Suppressor macrophage (primary cell): ENCODE results near the gene ANTXR1.
A peak's percentile ranks its signal among the peaks of the same experiment; 100 is the strongest.

Source experiments
- DNase-seq, 4 experiments: peaks; one replicate each; pipeline ENCODE4 v3.0.0-alpha.2; 2020 to 2022

The ANTXR1 gene

DNA sequence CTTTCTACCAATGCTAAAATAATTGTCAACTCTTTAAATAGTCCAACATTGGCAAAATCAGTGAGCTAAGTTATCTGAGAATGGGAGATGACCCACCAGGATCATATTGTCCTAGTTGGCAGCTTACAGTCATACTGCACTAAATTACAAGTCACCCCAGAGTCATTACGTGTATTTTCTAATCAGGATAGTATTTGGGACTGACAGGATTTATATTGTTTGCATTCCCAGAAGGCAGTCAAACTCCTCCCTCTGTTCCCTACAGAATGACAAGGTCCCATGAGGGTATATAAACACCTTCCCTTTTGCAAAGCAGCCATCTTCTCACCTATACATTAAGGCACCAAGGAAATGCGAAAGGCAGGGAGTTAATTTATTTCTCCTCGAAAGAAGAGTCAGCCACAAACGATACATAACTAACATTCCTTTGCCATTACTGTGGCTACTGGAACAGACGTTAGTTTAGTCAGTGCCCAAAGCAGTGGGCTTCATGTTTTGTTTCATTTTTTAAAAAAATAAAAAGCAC lies 125.3 kb downstream of the ANTXR1 start:
- DNase-seq: no peak

GRCh38 chr2:69138793-69139459 lies 125.9 kb downstream of the ANTXR1 start:
- no peak for DNase-seq

- DNase-seq: no peak
Measured at GRCh38 chr2:69139778-69140670, 127.0 kb downstream of the ANTXR1 start.

GRCh38 chr2:69141061-69141460 lies 128.1 kb downstream of the ANTXR1 start:
- peak; percentile 70 to 88 (median 80) for DNase-seq

GRCh38 chr2:69143748-69144360 lies 130.9 kb downstream of the ANTXR1 start:
- DNase-seq: peak in 1 of 4 experiments; percentile 25

DNA sequence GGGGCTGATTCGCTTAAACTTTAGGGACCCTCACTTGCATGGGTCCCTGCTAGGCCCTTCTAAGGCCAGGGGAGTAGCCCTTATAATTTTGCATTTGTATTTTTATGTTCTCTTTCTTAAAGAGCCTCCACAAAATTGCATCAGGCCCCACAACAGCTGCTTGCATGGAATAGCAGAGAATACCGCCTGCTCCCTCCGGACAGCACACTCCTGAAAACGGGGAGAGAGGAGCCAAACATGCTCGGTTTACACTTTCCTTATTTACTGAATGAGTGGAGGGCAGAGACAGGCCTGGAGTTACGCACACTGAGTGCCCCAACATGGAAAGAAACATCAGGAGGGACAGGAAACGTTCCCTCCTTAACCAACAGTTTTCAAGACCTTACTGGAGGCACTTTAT lies 132.2 kb downstream of the ANTXR1 start:
- no peak for DNase-seq

- no peak for DNase-seq
Measured at GRCh38 chr2:69147841-69148533, 135.0 kb downstream of the ANTXR1 start.

DNA sequence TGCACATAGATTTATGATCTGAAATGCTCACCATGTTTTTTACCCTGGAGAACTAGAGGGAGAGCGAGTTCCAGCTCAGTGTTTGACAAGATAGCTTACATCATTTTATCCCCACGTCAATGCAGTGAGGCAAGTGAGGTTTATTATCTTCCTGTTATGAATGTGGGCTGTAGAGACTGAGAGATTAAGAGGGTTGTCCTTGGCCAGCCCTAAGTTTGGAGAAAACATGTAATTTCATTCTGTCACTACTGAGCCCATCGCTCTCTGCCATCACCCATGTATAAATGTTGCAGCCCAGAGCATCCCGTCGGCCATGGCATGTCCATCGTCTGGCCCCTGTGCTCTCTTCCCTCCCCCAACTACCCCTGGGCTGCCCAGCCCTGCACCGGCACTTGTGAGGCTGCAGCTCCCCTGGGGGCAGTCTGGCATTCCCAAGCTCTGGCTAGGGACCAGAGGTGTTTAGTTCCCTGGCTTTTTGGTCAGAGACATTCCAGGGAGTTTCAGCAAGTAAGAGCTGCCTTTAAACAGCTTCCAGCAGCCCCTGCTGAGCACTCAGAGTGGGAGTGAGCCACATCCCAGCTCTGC lies 136.7 kb downstream of the ANTXR1 start:
- DNase-seq: peak in 3 of 4 experiments; percentile 21 to 51 (median 24)

DNA sequence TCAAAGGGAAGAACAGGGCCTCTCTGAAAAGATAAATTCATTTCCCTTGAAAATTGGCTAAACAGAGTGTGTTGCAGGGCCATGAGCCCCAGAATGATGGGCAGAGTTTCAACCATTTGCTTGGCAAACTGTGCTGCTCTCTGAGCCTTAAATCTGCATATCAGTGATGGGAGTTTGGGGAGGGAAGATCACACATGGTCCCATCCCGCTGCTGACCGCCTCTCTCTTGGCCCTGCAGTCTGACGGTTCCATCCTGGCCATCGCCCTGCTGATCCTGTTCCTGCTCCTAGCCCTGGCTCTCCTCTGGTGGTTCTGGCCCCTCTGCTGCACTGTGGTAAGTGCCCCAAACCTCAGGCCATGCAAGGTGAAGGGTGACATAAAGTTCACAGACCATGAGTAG lies 139.0 kb downstream of the ANTXR1 start:
- DNase-seq: no peak

DNA sequence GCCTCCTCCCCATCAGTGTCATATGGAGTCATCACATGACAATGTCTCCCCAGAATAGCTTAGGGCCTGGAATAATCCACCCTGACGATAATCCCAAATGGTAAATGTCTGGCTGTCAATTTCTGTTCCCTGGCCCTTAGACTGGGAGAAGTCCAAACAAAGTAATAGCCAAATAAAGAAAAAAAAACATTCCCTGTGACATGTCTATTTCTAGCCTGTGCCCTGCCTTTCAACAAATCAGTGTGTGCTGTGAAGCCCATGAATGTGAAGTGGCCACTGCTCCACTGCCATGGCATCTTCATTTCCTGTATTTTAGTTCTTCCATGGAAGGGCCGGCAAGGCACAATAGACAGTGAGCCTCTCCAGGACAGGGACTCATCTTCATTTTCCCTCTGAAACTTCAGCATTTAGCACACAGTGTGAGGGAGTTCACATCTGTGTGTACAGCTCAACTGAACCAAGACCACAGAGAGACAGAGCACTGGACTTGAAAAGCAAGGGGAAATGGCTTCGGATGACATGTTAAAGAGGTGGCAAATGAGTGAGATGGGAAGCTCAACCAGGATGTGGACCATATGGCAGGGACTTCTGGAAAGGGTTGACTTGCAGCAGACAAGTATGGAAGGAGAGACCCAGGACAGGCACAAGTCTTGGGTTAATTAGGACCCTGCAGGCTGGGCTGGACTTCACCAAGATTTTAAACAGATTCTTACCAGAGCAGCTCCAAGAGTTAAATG lies 140.0 kb downstream of the ANTXR1 start:
- DNase-seq: no peak

- DNase-seq: no peak
Measured at GRCh38 chr2:69154106-69154505, 141.1 kb downstream of the ANTXR1 start.

GRCh38 chr2:69156624-69157023 lies 143.6 kb downstream of the ANTXR1 start:
- no peak for DNase-seq

GRCh38 chr2:69157441-69157840 lies 144.5 kb downstream of the ANTXR1 start:
- DNase-seq: no peak

GRCh38 chr2:69159986-69160385 lies 147.0 kb downstream of the ANTXR1 start:
- DNase-seq: no peak

DNA sequence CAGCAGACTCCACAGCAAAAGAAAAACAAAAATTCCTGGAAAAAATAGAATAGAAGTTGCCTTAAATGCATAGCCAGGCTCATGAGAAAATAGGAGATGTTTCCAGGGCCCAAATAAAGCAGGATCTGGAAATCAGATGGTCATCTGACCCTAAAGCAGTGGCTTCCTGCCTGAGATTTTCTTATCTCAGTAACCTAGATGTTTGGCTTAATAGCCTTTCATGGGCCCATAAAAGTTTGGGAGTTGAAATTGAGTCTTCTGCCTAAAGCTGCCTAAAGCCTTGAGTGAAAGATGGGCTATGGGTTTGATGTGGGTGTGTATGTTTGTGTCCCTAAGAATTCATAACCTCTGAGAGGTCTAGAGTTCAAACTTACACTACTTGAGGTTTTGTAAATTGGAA lies 149.1 kb downstream of the ANTXR1 start:
- DNase-seq: no peak

GRCh38 chr2:69163109-69163508 lies 150.1 kb downstream of the ANTXR1 start:
- peak; percentile 78 to 95 (median 90) for DNase-seq

- no peak for DNase-seq
Measured at GRCh38 chr2:69163556-69163955, 150.6 kb downstream of the ANTXR1 start.

DNA sequence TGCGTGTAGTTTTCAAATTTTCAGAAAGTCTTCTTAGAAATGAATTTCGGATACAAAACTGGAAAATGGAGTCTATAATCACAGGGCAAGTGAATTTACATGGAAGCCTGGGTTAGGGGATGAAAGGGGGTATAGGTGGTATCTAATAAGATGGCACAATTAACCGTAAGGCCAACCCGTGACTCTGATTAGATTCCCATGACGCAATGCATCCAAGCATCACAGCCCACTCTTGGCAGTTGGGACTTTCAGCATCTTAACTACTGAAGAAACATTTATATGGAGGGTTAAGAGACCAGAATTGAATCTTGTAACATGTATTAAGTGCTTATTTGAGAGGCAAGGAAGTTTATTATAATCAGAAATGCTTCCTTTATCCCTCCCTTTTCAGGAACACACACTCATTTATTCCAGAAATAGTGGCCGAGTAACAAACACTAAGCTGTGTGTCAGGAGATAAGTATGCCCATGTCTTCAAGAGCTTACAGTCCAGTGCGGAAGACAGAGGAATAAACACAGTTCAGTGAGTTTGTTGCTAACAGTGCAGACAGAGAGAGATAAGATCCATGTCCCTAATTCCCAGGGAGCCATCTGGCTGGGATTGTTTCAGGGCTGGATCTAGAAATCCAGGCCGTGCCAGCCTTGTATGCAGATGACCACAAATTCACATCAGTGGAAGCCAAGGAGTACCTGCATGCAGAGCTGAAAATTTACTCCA lies 151.2 kb downstream of the ANTXR1 start:
- peak in 3 of 4 experiments; percentile 48 to 53 (median 52) for DNase-seq

DNA sequence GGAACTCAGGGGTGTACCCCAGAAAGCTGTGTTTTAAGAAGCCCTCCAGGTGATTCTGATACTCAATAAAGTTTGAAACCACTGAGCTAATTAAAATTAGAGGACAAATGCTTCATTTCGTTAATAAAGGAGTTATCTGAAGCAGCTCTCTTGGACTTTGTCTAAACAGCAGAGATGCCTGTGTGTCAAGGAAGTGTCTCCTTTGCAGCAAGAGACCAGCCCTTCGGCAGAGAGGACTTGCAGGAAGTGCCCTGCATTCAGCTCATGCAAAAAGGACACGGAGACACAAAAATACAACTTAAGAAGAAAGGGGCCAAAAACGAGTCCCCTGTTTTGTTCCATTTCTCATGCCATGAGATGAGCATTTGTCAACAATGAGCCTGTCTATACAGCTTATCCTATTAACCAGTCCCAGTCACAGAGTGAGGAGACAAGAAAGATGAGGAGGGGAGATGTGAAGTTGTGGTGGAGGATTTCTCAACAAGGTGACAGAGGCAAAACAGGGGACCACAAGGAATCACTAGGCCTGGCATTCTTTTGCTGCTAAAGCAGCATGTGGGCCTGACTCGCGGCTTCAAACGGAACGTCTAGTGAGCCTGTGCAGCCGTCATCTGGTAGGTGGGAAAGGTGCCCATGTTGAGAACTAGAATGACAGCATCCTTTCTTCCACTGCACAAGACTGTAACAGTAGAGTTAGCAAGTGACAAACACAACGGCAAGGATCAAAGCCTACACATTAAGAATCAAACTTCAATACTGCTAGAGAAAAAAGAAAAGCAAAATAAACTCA lies 152.3 kb downstream of the ANTXR1 start:
- DNase-seq: peak in 3 of 4 experiments; percentile 52 to 69 (median 62)

- DNase-seq: no peak
Measured at GRCh38 chr2:69166465-69166811, 153.5 kb downstream of the ANTXR1 start.
